Measurements from ENCODE around the gene CTTN.

- no peak for TF ChIP-seq CTCF (IDR thresholded peaks at IDR 0.05)
- no peak for TF ChIP-seq POLR2A (IDR thresholded peaks at IDR 0.05)
- no peak for TF ChIP-seq POLR2AphosphoS5 (IDR thresholded peaks at IDR 0.05)
Observed at GRCh38 chr11:70472240-70472639, 73.9 kb downstream of the CTTN start.

Data from suprapubic skin (tissue), 4 donors.